Measurements from ENCODE around the gene CPT1B. TPM values are rescaled to one million over a fixed set of nuclear protein-coding genes. Genes with fewer than 3 reads are reported as not detected.
"Not testable (repeated sequence)": the region's sequence is repeated elsewhere in the genome, so short reads cannot be mapped to it uniquely, and the experiment has no call there.

The CPT1B gene
- total and polyA plus RNA-seq, 4 experiments from 2014 or later, result 2.3 to 70.0 (median 68.0) TPM; not detected in 1

GRCh38 chr22:50609599-50609998 lies 31.4 kb upstream of the CPT1B start:
- Mint-ChIP-seq H3K4me1 (peaks cover 0 to 4% (median 3%) of the 10 kb centered on the region in 4 donors), H3K27me3 (peaks cover 17 to 30% of the 10 kb centered on the region in 2 donors), H3K9me3 (no peaks in the 10 kb centered on the region), H3K36me3 (no peaks in the 10 kb centered on the region), H3K27ac (no peak overlapping the region), H3K4me3 (no peak overlapping the region)
- no peak for DNase-seq
- Histone ChIP-seq H3K4me3 (ENCODE audit: low read length in 2 of 2) (no peak overlapping the region), H3K9me3 (ENCODE audit: control insufficient read depth in 1 of 2, low read length in 2 of 2) (no peaks in the 10 kb centered on the region), H3K27ac (ENCODE audit: low read depth, low read length) (no peak overlapping the region), H3K4me1 (ENCODE audit: insufficient read depth, low read length) (no peaks in the 10 kb centered on the region), H3K36me3 (ENCODE audit: insufficient read depth, low read length) (no peaks in the 10 kb centered on the region), H3K27me3 (ENCODE audit: insufficient read depth, low read length) (no peaks in the 10 kb centered on the region)
- intact Hi-C loops (cut with micrococcal nuclease), result no loop called here
- ChIA-PET POLR2A (ENCODE audit: partially characterized antibody) (no interaction called here), CTCF (ENCODE audit: partially characterized antibody) (no interaction called here)

- ChIA-PET POLR2A (ENCODE audit: partially characterized antibody) (no interaction called here), CTCF (ENCODE audit: partially characterized antibody) (no interaction called here)
- Histone ChIP-seq H3K4me3 (ENCODE audit: low read length in 2 of 2) (no peak overlapping the region), H3K27ac (ENCODE audit: low read depth, low read length) (no peak overlapping the region), H3K36me3 (ENCODE audit: insufficient read depth, low read length) (no peaks in the 10 kb centered on the region), H3K27me3 (ENCODE audit: insufficient read depth, low read length) (no peaks in the 10 kb centered on the region), H3K9me3 (ENCODE audit: control insufficient read depth in 1 of 2, low read length in 2 of 2) (no peaks in the 10 kb centered on the region), H3K4me1 (ENCODE audit: insufficient read depth, low read length) (no peaks in the 10 kb centered on the region)
- intact Hi-C loops (cut with micrococcal nuclease), result no loop called here
- Mint-ChIP-seq H3K4me1 (peaks cover 0 to 4% (median 3%) of the 10 kb centered on the region in 4 donors), H3K36me3 (no peaks in the 10 kb centered on the region), H3K4me3 (no peak overlapping the region), H3K9me3 (no peaks in the 10 kb centered on the region), H3K27ac (no peak overlapping the region), H3K27me3 (peaks cover 16 to 30% of the 10 kb centered on the region in 2 donors)
- no peak for DNase-seq
Observed at GRCh38 chr22:50608996-50609395, 30.8 kb upstream of the CPT1B start.

DNA sequence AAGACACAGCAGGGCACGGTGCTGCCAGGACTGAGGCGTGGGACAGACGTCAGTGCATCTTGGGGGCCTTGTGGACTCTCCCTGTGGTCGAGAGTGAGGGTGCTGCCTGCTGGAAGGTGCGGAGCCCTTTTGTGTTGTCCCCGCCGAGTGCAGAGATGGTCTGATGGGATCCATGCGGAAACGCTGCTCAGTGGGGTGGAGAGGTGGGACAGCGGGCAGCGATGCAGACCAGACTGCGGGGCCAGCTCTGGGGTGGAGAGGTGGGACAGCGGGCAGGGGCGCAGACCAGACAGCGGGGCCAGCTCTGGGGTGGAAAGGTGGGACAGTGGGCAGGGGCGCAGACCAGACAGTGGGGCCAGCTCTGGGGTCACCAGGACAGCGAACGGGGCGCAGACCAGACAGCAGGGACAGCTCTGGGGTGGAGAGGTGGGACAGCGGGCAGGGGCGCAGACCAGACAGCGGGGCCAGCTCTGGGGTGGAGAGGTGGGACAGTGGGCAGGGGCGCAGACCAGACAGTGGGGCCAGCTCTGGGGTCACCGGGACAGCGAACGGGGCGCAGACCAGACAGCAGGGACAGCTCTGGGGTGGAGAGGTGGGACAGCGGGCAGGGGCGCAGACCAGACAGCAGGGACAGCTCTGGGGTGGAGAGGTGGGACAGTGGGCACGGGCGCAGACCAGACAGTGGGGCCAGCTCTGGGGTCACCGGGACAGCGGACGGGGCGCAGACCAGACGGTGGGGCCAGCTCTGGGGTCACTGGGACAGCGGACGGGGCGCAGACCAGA lies 30.0 kb upstream of the CPT1B start:
- intact Hi-C loops (cut with micrococcal nuclease); POLR2A ChIA-PET (ENCODE audit: partially characterized antibody); DNase-seq; H3K4me1 Mint-ChIP-seq; H3K9me3 ChIP-seq (ENCODE audit: control insufficient read depth in 1 of 2, low read length in 2 of 2); H3K4me3 Mint-ChIP-seq; H3K9me3 Mint-ChIP-seq; H3K4me1 ChIP-seq (ENCODE audit: insufficient read depth, low read length); H3K36me3 ChIP-seq (ENCODE audit: insufficient read depth, low read length); H3K27ac ChIP-seq (ENCODE audit: low read depth, low read length); H3K4me3 ChIP-seq (ENCODE audit: low read length in 2 of 2); H3K27ac Mint-ChIP-seq; H3K27me3 ChIP-seq (ENCODE audit: insufficient read depth, low read length); CTCF ChIA-PET (ENCODE audit: partially characterized antibody); H3K36me3 Mint-ChIP-seq: not testable (repeated sequence)
- H3K27me3 Mint-ChIP-seq, result peaks cover 13 to 29% of the 10 kb centered on the region in 2 donors

DNA sequence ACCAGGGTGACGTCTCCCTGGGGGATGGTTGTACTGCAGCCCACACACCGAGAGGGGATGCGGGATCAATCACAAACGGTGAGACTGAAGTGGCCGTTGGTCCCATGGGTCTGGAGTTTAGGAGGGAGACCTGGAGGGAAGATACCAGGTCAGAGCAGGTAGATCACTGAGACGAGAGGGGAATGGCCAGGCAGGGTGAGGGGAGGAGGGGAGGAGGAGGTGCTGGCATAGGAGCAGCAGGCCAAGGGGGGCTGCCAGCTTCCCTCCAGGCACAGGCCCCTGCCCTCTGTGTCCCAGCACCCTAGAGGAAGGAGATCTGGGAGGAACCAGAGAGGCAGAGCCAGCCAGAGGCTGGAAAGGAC lies 29.4 kb upstream of the CPT1B start:
- no peaks in the 10 kb centered on the region for H3K9me3 Mint-ChIP-seq
- H3K36me3 Mint-ChIP-seq, result no peaks in the 10 kb centered on the region
- ChIA-PET POLR2A (ENCODE audit: partially characterized antibody) (no interaction called here), CTCF (ENCODE audit: partially characterized antibody) (interaction anchor here (0.9 kb wide), 1 partner anchor 12 kb away, joined by 3 read pairs; no protein-coding TSS in a partner anchor)
- H3K4me3 Mint-ChIP-seq, result no peak overlapping the region
- no peak for DNase-seq
- H3K27ac Mint-ChIP-seq, result no peak overlapping the region
- no peaks in the 10 kb centered on the region for H3K9me3 ChIP-seq (ENCODE audit: control insufficient read depth in 1 of 2, low read length in 2 of 2)
- H3K4me1 ChIP-seq (ENCODE audit: insufficient read depth, low read length), result no peaks in the 10 kb centered on the region
- peaks cover 0 to 4% (median 3%) of the 10 kb centered on the region in 4 donors for H3K4me1 Mint-ChIP-seq
- H3K27me3 Mint-ChIP-seq, result peaks cover 18 to 33% of the 10 kb centered on the region in 2 donors
- H3K4me3 ChIP-seq (ENCODE audit: low read length in 2 of 2), result no peak overlapping the region
- H3K27me3 ChIP-seq (ENCODE audit: insufficient read depth, low read length), result peaks cover 1% of the 10 kb centered on the region
- no peaks in the 10 kb centered on the region for H3K36me3 ChIP-seq (ENCODE audit: insufficient read depth, low read length)
- intact Hi-C loops (cut with micrococcal nuclease), result no loop called here
- H3K27ac ChIP-seq (ENCODE audit: low read depth, low read length), result no peak overlapping the region

- Mint-ChIP-seq H3K27ac (no peak overlapping the region), H3K36me3 (no peaks in the 10 kb centered on the region), H3K4me1 (peaks cover 2 to 4% (median 3%) of the 10 kb centered on the region in 4 donors), H3K4me3 (no peak overlapping the region), H3K9me3 (peaks cover 0 to 1% (median 0%) of the 10 kb centered on the region in 8 donors), H3K27me3 (peaks cover 23 to 34% of the 10 kb centered on the region in 2 donors)
- Histone ChIP-seq H3K9me3 (ENCODE audit: control insufficient read depth in 1 of 2, low read length in 2 of 2) (no peaks in the 10 kb centered on the region), H3K27ac (ENCODE audit: low read depth, low read length) (no peak overlapping the region), H3K36me3 (ENCODE audit: insufficient read depth, low read length) (no peaks in the 10 kb centered on the region), H3K4me1 (ENCODE audit: insufficient read depth, low read length) (no peaks in the 10 kb centered on the region), H3K4me3 (ENCODE audit: low read length in 2 of 2) (no peak overlapping the region), H3K27me3 (ENCODE audit: insufficient read depth, low read length) (peaks cover 4% of the 10 kb centered on the region)
- ChIA-PET POLR2A (ENCODE audit: partially characterized antibody) (interaction anchor here (1.1 kb wide), 1 partner anchor 25 kb away, joined by 3 read pairs; the partner anchor contains the start of gene CHKB), CTCF (ENCODE audit: partially characterized antibody) (interaction anchor here (0.9 to 1.4 kb wide), 2 partner anchors 13 to 14 kb away, joined by 3 read pairs; no protein-coding TSS in a partner anchor)
- no peak for DNase-seq
- intact Hi-C loops (cut with micrococcal nuclease), result no loop called here
Observed at GRCh38 chr22:50606946-50607658, 28.9 kb upstream of the CPT1B start.

- H3K4me1 Mint-ChIP-seq, result peaks cover 5 to 10% (median 7%) of the 10 kb centered on the region in 4 donors
- no peak for DNase-seq
- peaks cover 0 to 2% (median 0%) of the 10 kb centered on the region in 8 donors for H3K9me3 Mint-ChIP-seq
- Histone ChIP-seq H3K4me1 (ENCODE audit: insufficient read depth, low read length) (no peaks in the 10 kb centered on the region), H3K27me3 (ENCODE audit: insufficient read depth, low read length) (peaks cover 7% of the 10 kb centered on the region), H3K36me3 (ENCODE audit: insufficient read depth, low read length) (no peaks in the 10 kb centered on the region), H3K4me3 (ENCODE audit: low read length in 2 of 2) (no peak overlapping the region), H3K9me3 (ENCODE audit: control insufficient read depth in 1 of 2, low read length in 2 of 2) (no peaks in the 10 kb centered on the region), H3K27ac (ENCODE audit: low read depth, low read length) (no peak overlapping the region)
- H3K4me3 Mint-ChIP-seq, result no peak overlapping the region
- intact Hi-C loops (cut with micrococcal nuclease), result no loop called here
- peaks cover 29 to 41% of the 10 kb centered on the region in 2 donors for H3K27me3 Mint-ChIP-seq
- peaks cover 0 to 1% of the 10 kb centered on the region in 2 donors for H3K36me3 Mint-ChIP-seq
- CTCF ChIA-PET (ENCODE audit: partially characterized antibody), result interaction anchor here (1.4 kb wide), 1 partner anchor 15 kb away, joined by 3 read pairs; no protein-coding TSS in a partner anchor
- no peak overlapping the region for H3K27ac Mint-ChIP-seq
- POLR2A ChIA-PET (ENCODE audit: partially characterized antibody), result interaction anchor here (1.1 kb wide), 1 partner anchor 24 kb away, joined by 3 read pairs; the partner anchor contains the start of gene CHKB
Observed at GRCh38 chr22:50606165-50606945, 28.1 kb upstream of the CPT1B start.

DNA sequence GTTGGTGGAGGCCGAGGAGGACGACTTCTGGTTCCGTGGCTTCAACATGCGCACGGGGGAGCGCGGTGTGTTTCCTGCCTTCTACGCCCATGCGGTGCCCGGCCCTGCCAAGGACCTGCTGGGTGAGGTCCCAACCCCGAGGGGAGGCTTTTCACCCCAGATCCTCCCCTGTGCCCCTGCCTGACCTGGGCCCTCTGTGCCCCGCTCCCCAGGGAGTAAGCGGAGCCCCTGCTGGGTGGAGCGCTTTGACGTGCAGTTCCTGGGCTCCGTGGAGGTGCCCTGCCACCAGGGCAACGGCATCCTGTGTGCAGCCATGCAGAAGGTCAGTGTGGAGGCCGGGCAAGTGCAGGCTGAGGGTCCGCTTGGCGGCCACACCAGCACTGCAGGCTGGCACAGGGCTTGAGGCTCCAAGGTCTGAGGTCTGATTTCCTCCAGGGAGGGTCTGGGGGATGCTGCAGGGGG lies 27.4 kb upstream of the CPT1B start:
- Mint-ChIP-seq H3K36me3 (peaks cover 0 to 1% of the 10 kb centered on the region in 2 donors), H3K9me3 (peaks cover 0 to 2% (median 0%) of the 10 kb centered on the region in 8 donors), H3K27me3 (peaks cover 29 to 39% of the 10 kb centered on the region in 2 donors), H3K27ac (no peak overlapping the region), H3K4me1 (peaks cover 5 to 10% (median 7%) of the 10 kb centered on the region in 4 donors), H3K4me3 (no peak overlapping the region)
- H3K27me3 ChIP-seq (ENCODE audit: insufficient read depth, low read length), result peaks cover 7% of the 10 kb centered on the region
- H3K9me3 ChIP-seq (ENCODE audit: control insufficient read depth in 1 of 2, low read length in 2 of 2), result no peaks in the 10 kb centered on the region
- no peaks in the 10 kb centered on the region for H3K36me3 ChIP-seq (ENCODE audit: insufficient read depth, low read length)
- intact Hi-C loops (cut with micrococcal nuclease), result no loop called here
- no peaks in the 10 kb centered on the region for H3K4me1 ChIP-seq (ENCODE audit: insufficient read depth, low read length)
- no peak for DNase-seq
- ChIA-PET CTCF (ENCODE audit: partially characterized antibody) (no interaction called here), POLR2A (ENCODE audit: partially characterized antibody) (no interaction called here)
- no peak overlapping the region for H3K27ac ChIP-seq (ENCODE audit: low read depth, low read length)
- no peak overlapping the region for H3K4me3 ChIP-seq (ENCODE audit: low read length in 2 of 2)

All from CD4-positive, alpha-beta memory T cell (primary cell).